ENCODE results near the gene LAMB3. TPM values are rescaled to one million over a fixed set of nuclear protein-coding genes. Genes with fewer than 3 reads are reported as not detected.

LAMB3 gene
- total RNA-seq, 1 experiment from 2014 or later = 0.85 TPM

DNA sequence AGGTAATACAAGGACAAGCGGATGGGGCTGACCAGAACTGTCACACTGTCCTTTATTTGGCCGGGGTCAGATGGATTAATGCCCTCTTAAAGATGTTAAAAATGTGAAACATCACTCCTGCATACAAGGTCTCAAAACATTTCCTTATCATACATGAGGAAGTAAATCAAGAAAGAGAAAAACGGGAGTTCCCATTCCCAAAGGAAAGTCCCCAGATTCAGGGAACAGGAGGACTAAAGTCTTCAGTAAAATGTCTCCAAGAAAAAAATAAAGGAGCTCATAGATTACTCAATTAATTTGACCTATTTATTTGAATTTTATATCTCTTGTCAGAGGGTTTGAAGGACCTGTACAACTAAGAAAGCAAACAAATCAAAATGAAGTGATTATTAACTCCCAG is 39.0 kb upstream of the LAMB3 start (continued):
- TF ChIP-seq, protein P1, sequence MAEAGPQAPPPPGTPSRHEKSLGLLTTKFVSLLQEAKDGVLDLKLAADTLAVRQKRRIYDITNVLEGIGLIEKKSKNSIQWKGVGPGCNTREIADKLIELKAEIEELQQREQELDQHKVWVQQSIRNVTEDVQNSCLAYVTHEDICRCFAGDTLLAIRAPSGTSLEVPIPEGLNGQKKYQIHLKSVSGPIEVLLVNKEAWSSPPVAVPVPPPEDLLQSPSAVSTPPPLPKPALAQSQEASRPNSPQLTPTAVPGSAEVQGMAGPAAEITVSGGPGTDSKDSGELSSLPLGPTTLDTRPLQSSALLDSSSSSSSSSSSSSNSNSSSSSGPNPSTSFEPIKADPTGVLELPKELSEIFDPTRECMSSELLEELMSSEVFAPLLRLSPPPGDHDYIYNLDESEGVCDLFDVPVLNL (CRISPR knock-in tag; IDR thresholded peaks at IDR 0.05; ENCODE audit: borderline replicate concordance, low read depth) = no peak
- TF ChIP-seq OVOL2 (CRISPR knock-in tag; IDR thresholded peaks at IDR 0.05; ENCODE audit: borderline replicate concordance) = no peak
- TF ChIP-seq FOXP1 (CRISPR knock-in tag; IDR thresholded peaks at IDR 0.05; ENCODE audit: borderline replicate concordance) = no peak
- no peak for TF ChIP-seq GRHL2 (CRISPR knock-in tag; IDR thresholded peaks at IDR 0.05; ENCODE audit: insufficient replicate concordance, severe bottlenecking)

DNA sequence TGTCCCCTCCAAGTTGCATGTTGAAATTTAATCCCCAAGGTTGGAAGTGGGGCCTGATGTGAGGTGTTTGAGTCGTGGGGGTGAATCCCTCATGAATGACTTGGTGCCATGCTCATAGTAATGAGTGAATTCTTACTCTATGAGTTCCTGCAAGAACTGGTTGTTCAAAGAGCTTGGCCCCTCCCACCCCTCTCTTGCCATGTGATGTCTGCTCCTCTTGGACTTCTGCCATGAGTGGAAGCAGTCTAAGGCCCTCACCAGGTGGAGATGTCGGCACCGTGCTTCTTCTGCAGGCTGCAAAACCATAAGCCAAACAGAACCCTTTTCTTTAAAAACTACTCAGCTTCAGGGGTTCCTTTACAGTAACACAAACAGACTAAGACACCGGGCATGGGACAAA is 37.3 kb upstream of the LAMB3 start:
- ChIA-PET POLR2A (no interaction called here), CTCF (interaction anchor here (2.5 kb wide), 1 partner anchor 113 kb away, joined by 11 read pairs; no protein-coding TSS in a partner anchor)
- no peak for DNase-seq (ENCODE audit: low spot score)
- peaks cover 7% of the 10 kb centered on the region for H3K4me1 Mint-ChIP-seq
- peaks cover 14% of the 10 kb centered on the region for H3K27me3 Mint-ChIP-seq (ENCODE audit: low read depth)
- no peak overlapping the region for H3K4me3 Mint-ChIP-seq
- ATAC-seq = no peak
- H3K27ac Mint-ChIP-seq = no peak overlapping the region
- no peak for TF ChIP-seq ZNF317 (CRISPR knock-in tag; IDR thresholded peaks at IDR 0.05; ENCODE audit: borderline replicate concordance, low read depth)
- TF ChIP-seq GTF2I (CRISPR knock-in tag; conservative IDR thresholded peaks at IDR 0.05) = no peak
- no peak for TF ChIP-seq RORB (CRISPR knock-in tag; IDR thresholded peaks at IDR 0.05)
- TF ChIP-seq NR3C1 (CRISPR knock-in tag; conservative IDR thresholded peaks at IDR 0.05; ENCODE audit: low read depth) = no peak
- TF ChIP-seq JUN (CRISPR knock-in tag; IDR thresholded peaks at IDR 0.05) = no peak
- no peak for TF ChIP-seq RELA (CRISPR knock-in tag; IDR thresholded peaks at IDR 0.05; ENCODE audit: borderline replicate concordance)
- no peak for TF ChIP-seq ATF1 (CRISPR knock-in tag; IDR thresholded peaks at IDR 0.05)
- TF ChIP-seq MXD4 (CRISPR knock-in tag; IDR thresholded peaks at IDR 0.05; ENCODE audit: borderline replicate concordance) = no peak
- TF ChIP-seq, protein P2, sequence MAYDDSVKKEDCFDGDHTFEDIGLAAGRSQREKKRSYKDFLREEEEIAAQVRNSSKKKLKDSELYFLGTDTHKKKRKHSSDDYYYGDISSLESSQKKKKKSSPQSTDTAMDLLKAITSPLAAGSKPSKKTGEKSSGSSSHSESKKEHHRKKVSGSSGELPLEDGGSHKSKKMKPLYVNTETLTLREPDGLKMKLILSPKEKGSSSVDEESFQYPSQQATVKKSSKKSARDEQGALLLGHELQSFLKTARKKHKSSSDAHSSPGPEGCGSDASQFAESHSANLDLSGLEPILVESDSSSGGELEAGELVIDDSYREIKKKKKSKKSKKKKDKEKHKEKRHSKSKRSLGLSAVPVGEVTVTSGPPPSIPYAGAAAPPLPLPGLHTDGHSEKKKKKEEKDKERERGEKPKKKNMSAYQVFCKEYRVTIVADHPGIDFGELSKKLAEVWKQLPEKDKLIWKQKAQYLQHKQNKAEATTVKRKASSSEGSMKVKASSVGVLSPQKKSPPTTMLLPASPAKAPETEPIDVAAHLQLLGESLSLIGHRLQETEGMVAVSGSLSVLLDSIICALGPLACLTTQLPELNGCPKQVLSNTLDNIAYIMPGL (CRISPR knock-in tag; IDR thresholded peaks at IDR 0.05) = no peak
- no peak for TF ChIP-seq HMGA2 (CRISPR knock-in tag; IDR thresholded peaks at IDR 0.05)
- no peak for TF ChIP-seq ZNF671 (CRISPR knock-in tag; IDR thresholded peaks at IDR 0.05)
- TF ChIP-seq, protein P3, sequence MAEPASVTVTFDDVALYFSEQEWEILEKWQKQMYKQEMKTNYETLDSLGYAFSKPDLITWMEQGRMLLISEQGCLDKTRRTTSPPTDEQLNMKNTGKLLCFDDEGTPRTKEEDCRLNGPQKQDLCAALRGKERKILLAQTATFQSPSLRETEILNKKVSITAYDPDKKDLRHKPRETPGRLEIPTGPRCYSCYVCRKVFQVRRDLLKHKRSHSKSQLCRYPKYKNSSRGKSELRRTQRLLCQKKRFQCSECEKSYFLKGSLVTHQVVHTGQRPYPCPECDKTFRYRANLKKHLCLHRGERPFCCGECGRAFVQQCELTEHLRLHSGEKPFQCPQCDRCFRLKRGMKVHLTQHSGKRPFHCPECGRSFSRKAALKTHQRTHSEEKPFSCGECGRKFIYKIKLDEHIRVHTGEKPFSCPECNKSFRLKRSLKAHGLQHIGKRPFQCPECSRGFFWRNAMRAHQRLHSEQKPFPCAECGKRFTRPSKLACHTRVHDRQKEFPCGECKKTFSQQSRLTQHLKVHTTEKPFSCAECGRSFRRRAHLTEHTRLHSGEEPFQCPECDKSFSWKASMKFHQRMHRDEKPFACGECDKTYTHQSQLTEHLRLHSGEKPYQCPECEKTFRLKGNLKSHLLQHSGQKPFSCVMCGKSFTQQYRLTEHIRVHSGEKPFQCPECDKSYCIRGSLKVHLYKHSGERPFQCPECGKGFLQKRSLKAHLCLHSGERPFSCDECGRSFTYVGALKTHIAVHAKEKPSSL (CRISPR knock-in tag; conservative IDR thresholded peaks at IDR 0.05) = no peak
- TF ChIP-seq FOXP1 (CRISPR knock-in tag; IDR thresholded peaks at IDR 0.05; ENCODE audit: borderline replicate concordance) = no peak
- TF ChIP-seq, protein P4, sequence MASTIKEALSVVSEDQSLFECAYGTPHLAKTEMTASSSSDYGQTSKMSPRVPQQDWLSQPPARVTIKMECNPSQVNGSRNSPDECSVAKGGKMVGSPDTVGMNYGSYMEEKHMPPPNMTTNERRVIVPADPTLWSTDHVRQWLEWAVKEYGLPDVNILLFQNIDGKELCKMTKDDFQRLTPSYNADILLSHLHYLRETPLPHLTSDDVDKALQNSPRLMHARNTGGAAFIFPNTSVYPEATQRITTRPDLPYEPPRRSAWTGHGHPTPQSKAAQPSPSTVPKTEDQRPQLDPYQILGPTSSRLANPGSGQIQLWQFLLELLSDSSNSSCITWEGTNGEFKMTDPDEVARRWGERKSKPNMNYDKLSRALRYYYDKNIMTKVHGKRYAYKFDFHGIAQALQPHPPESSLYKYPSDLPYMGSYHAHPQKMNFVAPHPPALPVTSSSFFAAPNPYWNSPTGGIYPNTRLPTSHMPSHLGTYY (CRISPR knock-in tag; IDR thresholded peaks at IDR 0.05) = no peak
- no peak for TF ChIP-seq PRRX2 (CRISPR knock-in tag; IDR thresholded peaks at IDR 0.05)
- TF ChIP-seq ZNF263 (CRISPR knock-in tag; IDR thresholded peaks at IDR 0.05; ENCODE audit: low read depth) = no peak
- TF ChIP-seq, protein P5, sequence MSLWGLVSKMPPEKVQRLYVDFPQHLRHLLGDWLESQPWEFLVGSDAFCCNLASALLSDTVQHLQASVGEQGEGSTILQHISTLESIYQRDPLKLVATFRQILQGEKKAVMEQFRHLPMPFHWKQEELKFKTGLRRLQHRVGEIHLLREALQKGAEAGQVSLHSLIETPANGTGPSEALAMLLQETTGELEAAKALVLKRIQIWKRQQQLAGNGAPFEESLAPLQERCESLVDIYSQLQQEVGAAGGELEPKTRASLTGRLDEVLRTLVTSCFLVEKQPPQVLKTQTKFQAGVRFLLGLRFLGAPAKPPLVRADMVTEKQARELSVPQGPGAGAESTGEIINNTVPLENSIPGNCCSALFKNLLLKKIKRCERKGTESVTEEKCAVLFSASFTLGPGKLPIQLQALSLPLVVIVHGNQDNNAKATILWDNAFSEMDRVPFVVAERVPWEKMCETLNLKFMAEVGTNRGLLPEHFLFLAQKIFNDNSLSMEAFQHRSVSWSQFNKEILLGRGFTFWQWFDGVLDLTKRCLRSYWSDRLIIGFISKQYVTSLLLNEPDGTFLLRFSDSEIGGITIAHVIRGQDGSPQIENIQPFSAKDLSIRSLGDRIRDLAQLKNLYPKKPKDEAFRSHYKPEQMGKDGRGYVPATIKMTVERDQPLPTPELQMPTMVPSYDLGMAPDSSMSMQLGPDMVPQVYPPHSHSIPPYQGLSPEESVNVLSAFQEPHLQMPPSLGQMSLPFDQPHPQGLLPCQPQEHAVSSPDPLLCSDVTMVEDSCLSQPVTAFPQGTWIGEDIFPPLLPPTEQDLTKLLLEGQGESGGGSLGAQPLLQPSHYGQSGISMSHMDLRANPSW (CRISPR knock-in tag; conservative IDR thresholded peaks at IDR 0.05; ENCODE audit: low read depth) = no peak
- TF ChIP-seq, protein P6, sequence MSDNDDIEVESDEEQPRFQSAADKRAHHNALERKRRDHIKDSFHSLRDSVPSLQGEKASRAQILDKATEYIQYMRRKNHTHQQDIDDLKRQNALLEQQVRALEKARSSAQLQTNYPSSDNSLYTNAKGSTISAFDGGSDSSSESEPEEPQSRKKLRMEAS (CRISPR knock-in tag; IDR thresholded peaks at IDR 0.05) = no peak
- H3K9me3 Mint-ChIP-seq = no peaks in the 10 kb centered on the region
- H3K36me3 Mint-ChIP-seq = no peaks in the 10 kb centered on the region
